ENCODE results near the gene COL23A1.
"Not testable (repeated sequence)": the region's sequence is repeated elsewhere in the genome, so short reads cannot be mapped to it uniquely, and the experiment has no call there.

The COL23A1 gene

DNA sequence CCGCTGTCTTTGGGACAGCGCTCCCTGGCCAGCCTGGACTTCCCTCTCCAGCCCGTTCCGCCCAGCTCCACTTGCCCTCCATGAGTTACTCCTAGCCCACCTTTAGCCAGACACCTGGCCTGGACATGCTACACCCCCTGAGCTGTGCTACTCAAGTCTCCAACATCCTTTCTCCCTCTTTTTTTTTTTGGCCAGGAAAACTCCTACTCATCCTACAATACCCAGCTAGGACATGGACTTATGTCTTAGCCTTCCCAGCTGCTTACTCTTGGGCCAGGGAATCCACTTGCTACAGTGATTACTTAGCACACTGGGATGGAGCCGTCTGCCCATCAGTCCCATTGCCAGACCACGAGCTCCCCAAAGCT, 264.9 kb downstream of the COL23A1 start:
- DNase-seq (ENCODE audit: low read depth in 2 of 2) = no peak

- no peak for DNase-seq (ENCODE audit: low read depth in 2 of 2)
Measured at GRCh38 chr5:178324481-178325310, 265.5 kb downstream of the COL23A1 start.

DNA sequence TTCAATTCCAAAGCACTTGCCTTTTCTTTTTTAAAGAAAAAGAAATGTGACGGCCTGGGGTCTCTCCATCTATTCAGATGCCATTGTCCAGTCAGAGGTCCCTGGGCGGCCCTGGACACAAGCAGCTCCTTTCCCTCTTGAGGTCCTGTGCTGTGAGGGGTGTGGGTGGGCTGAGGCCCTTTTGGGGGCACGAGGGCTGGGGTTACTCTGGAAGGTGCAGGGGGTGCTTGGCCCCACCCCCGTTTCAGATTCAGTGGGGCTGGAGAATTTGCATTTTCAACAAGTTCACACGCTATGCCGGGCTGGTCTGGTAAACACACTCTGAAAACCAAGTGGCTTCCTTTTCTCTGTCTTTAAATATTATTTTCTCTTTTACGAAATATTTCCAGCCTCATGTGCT, 266.2 kb downstream of the COL23A1 start:
- no peak for DNase-seq (ENCODE audit: low read depth in 2 of 2)

GRCh38 chr5:178323541-178323865, 266.7 kb downstream of the COL23A1 start:
- no peak for DNase-seq (ENCODE audit: low read depth in 2 of 2)

DNA sequence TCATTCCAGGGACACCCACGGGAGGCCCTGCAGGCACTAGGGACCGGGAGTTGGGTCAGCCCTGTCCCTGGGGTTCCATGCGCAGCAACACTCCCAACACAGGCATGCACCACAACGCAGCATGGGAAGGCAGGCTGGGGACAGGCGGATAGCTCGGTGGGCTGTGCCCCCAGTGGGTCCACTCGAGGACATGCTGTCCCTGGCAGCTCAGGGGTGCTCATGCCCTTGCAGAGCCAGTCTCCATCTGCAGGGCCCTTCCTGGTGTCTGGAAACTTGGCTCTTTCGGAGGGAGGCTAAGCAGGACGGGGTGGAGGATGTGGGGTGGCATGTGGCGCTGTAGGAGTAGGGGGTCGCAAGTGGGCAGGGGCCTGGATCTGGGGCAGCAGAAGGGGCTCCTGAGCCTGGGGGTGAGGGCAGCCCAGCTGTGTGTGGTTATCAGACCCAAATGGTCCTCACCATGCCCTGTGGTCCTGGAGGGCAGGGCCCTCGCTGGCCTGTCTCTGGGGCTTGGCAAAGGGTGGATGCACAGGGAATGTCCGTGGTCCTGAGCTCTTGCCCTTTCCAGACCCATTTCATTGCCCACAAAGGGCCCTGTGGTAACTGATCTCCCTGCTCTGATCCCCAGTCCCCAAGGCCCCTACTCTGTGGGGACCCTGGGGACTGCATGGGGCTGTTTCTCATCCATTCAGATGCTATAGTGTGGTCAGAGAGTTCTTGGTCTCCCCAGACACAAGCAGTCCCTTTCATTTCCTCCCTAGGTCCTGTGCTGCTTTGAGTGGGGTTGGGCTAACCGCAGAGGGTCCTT, 267.3 kb downstream of the COL23A1 start:
- no peak for DNase-seq (ENCODE audit: low read depth in 2 of 2)

DNA sequence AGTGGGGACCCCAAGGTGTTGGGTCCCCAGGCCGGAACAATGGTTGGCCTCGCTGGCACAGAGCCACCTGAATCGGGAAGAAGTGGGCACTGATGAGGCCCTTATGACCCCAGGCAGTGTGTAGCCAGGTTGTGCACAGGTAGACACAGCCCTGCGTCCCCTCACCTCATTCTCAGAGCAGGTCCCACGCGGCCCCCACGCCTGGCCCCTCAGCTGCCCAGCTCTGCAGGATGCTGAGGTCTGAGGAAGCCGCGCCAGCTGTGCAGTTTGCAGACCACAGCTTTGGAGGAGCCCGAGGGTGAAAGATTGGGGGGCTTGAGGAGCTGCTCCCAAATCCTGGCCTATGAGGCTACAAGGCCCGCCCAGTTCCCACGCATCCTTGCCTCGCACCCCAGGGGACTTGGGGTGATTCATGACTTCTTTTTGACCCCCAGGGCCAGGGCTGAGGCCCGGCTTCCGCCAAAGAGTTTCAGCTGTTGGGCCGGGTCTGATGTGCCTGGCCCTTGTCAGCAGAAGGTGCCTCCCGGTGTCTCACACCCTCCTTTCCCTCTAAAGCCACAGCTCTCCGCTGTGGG, 269.8 kb downstream of the COL23A1 start:
- no peak for DNase-seq (ENCODE audit: low read depth in 2 of 2)

GRCh38 chr5:178319541-178320041, 270.6 kb downstream of the COL23A1 start:
- no peak for DNase-seq (ENCODE audit: low read depth in 2 of 2)

DNA sequence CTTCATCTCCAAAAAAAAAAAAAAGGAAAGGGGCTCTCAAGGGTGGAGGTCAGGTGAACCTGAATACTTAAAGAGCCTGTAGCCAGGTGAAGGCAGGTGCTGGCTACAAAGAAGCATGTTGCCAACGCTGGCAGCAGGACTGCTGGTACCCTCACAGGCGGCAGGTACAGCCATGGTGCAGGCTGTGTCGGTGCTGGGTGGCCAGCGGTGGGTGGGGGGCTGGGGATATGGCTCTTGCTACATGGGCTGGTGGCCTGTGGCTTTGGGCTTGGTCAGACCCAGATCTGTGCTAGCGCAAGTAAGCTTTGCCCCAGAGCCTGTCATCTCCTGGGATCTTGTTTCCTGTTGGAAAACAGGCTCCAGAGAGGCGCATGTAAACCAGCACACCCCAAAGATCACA, 271.3 kb downstream of the COL23A1 start:
- DNase-seq (ENCODE audit: low read depth in 2 of 2) = no peak

DNA sequence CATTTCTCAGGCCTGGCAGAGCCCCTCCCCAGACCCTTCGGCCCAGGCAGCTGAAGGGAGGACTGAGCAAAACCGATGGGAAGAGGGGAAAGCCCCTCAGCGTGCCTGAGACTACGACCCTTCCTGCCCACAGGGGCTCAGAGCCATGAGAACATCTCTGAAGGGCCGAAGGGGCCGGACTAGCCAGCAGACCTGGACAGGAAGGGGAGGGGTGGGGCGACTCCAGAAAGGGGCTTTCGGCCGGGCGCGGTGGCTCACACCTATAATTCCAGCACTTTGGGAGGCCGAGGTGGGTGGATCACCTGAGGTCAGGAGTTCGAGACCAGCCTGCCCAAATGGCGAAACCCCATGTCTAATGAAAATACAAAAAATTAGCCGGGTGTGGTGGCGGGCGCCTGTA, 271.8 kb downstream of the COL23A1 start:
- DNase-seq (ENCODE audit: low read depth in 2 of 2) = no peak

- not testable (repeated sequence) for DNase-seq (ENCODE audit: low read depth in 2 of 2)
Measured at GRCh38 chr5:178317727-178318126, 272.5 kb downstream of the COL23A1 start.

DNA sequence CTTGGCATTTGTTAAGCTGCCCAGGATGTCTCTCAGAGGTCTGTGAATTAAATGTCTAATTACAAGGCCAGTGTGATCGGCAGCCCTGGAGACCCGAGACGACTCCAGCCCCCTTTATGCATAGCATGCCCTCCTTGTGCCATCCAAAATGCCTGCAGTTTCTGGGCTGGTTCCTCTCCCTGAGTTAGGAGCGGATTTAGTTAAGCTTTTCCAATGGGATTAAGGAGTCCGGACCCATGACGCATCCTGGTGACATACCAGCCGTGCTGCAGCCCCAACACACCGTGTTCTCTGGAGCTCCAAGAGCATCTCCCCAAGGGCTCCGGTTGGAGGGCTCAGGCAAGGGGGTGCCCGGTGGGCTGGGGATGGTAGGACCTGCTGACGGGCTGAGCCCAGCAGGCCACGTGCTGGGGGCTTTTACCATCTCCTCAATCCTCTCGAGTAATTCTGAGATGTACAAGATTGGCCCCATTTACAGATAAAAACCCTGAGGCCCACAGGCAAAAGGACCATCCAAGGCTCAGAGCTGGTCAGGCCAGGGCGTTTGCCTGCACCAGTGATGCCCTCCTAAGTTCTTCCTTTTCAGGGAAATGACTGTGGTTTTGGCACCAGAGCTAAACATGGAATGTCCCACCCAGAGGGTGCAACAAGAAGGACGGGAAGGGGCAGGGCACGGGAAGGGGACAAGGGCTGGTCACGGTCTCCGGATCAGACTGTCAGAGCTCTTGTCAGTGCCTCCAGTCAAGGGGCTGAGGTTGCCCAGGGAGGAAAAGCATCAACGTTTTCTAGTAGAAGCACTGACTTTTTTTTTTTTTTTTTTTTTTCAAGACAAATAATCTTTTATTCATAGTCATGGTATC, 275.0 kb downstream of the COL23A1 start:
- no peak for DNase-seq (ENCODE audit: low read depth in 2 of 2)

DNA sequence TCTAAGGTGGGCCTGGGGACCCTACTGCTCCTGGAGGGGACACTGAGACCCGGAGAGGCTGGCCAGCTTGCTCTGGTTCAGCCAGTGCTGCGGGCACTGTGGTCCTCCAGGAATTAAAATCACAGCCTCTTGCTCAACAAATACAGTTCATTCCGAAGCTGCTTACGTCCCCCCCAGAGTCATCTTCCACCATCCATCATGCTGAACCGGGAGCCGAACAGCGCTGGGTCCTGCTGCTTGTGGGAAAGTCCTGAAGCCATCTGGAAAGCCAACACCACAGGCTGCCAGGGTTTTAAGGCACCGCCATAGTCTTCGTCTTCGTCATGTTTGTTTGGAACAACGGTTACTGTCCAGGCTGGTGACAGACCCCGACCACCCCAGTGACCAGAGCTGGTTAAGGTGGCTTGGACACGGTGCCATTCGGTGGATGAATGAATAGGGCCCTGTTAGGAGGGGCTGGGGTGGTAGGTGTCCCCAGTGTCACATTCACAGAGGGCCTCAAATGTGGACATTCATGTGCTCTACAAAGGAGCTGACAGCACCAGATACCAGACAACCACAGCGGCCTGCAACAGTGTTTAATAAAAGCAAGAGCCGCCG, 276.0 kb downstream of the COL23A1 start:
- DNase-seq (ENCODE audit: low read depth in 2 of 2) = no peak

DNA sequence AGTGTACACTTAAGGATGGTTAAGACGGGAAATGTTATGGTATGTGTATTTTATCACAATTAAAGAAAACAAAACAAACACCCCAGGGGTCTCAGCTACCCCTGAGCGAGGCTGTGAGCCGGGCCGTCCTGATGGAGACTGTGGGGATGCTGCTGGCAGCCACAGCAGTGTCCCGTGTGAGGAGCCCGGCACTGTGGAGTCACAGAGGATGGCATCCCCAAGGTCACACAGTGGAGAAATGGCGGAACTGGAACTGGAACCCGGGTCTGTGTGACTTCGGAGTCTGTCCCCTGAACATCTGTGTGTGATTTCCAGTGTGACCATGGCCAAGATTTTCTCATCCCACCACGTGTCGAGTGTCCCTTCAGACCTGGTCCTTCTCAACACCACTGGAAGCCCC, 276.9 kb downstream of the COL23A1 start:
- no peak for DNase-seq (ENCODE audit: low read depth in 2 of 2)

DNA sequence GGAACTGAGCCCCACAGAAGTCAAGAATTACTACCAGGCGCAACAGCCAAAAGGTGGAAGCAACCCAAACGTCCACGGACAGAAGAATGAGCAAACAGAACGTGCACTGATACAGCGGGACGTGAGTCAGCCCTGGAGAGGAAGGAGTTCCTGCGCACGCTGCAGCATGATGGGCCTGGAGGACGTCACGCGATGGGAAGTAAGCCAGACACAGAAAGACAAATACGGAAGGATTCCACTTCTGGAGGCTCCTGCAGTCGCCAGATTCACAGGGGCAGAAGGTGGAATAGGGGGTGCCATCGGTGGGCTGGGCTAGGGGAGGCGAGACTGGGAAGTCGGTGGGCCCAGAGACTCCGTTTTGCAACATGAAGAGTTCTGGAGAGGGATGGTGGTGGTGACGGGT, 277.3 kb downstream of the COL23A1 start:
- no peak for DNase-seq (ENCODE audit: low read depth in 2 of 2)

DNA sequence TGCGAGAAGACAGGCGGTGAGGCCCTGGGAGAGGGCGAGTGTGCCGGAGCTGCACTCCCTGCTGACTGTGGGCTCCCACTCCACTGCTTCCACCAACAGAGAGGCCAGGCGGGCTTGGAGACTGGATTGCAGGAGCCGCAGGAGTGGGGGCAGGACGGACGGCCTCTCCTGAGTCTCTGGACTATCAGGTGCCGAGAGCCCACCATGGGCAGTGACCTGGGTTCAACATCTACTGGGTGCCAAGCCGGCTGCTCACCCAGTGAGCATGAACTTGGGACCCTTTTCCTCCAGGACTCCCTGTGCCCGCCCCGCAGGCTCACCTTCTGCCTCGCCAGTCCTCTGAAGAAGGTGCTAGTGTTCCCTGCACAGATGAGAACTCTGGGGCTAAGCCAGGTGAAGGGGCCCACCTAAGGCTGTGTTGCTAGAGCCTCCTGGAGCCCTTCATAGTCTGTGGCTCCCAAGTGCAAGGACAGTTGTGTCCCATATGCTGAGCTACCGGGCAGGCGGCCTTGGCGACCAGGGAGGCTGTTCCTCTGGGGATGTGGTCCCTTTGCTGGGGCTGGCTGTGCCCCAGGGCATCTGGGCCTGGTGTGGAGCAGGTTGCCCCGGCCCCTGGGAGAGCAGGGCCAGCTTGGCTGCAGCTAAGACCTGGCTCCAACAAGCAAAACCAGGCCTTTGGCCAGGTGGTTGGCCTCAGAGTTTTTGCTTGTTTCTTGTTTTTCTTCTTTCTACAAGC, 279.9 kb downstream of the COL23A1 start:
- DNase-seq (ENCODE audit: low read depth in 2 of 2) = no peak

DNA sequence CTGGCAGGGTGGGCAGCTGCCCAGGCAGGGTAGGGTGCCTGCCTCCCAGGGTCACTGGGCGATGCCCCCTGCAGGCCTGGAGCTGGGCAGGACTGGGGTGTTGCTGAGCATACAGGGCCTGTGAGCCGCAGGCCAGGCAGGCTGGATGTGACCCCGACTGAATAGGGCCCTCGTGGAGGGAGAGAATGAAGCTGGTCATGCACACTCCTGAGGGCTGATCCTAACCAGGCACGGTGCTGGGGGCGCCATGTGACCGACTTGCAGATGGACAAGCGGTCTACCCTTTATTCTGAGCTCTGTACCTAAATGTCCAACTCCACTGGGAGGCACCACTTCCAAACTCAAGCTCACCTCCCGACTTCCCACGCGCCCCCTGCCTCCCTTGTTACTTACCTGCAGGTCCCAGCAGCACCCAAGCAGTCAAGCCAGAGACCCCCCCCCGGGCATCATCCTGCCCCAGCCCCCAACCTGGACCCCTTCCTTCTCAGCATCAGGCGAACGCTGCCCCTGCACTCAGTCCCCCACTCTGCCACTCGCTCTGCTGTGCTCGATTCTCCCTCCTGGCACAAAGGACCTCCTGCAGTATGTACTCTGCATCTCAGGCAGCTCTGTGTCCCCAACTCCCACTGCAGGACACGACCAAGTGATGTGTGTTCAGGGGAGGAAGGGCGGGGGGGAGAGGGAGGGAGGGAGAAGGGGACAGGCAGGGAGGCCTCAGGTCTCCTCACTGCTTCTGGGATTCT, 280.8 kb downstream of the COL23A1 start:
- no peak for DNase-seq (ENCODE audit: low read depth in 2 of 2)

DNA sequence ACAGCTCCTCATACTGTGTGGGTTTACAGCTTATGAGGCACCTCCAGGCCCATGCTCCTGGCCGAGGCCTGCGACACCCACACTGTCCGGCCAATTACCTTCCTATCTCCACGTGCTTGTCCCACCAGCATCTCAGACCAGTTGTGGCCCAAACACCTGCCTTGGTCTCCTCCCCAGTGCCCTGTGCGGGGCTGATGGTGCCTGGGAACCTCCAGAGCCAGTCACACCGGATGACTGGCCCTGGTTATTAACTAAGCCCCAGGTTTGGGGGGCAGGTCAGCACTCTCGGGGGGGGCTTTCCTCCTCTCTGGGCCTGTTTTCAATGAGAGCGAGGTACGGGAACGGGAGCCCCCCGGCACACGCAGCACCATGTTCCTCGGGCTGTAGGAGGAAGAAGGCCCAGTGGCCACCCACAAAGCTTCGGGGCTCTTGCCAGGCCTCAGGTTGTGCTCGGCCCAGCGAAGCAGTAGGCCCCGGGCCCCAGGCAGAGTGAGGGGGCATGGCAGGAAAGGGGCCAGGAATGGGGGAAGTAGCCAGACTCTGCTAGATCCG, 281.6 kb downstream of the COL23A1 start:
- no peak for DNase-seq (ENCODE audit: low read depth in 2 of 2)

- no peak for DNase-seq (ENCODE audit: low read depth in 2 of 2)
Measured at GRCh38 chr5:178307267-178308045, 282.7 kb downstream of the COL23A1 start.
